MCF 10A (cell line): ENCODE data around the gene EMID1. TPM values are rescaled to one million over a fixed set of nuclear protein-coding genes. Genes with fewer than 3 reads are reported as not detected.
A peak's percentile ranks its signal among the peaks of the same experiment; 100 is the strongest.

Source experiments
- BruUV-seq: library from RNA; stranded (reverse); fragments of 400-500 nt; replicated peaks from 2 replicates; lab custom pipeline; 2021; lab: Mats Ljungman, UMichigan
- CTCF ChIA-PET: fragments of 300-600 bp; sonication (Branson Sonifier 250); formaldehyde crosslinking; extraction: SDS; loops from one replicate; lab custom pipeline; 2021; ENCODE audit warnings: antibody characterized with exemption, inconsistent platforms; lab: Yijun Ruan, JAX
- POLR2A ChIA-PET: fragments of 300-600, 350-650 bp; sonication (Branson Sonifier 250); formaldehyde crosslinking; extraction: SDS; loops from one replicate; lab custom pipeline; 2020; ENCODE audit warnings: antibody characterized with exemption, inconsistent platforms; lab: Yijun Ruan, JAX
- DNase-seq: peaks from one replicate; pipeline ENCODE4 v3.0.0-alpha.2; 2018; ENCODE audit not compliant: unreplicated experiment
- H3K27ac Mint-ChIP-seq: one replicate; pipeline ENCODE4 v1.8.0; 2022; ENCODE audit warnings: mild to moderate bottlenecking, low read depth, mixed read lengths; ENCODE audit not compliant: unreplicated experiment
- H3K27me3 Mint-ChIP-seq: one replicate; pipeline ENCODE4 v1.8.0; 2022; ENCODE audit warnings: mixed read lengths; ENCODE audit not compliant: insufficient read depth, unreplicated experiment
- H3K36me3 Mint-ChIP-seq: one replicate; pipeline ENCODE4 v1.8.0; 2022; ENCODE audit warnings: mild to moderate bottlenecking, moderate library complexity, mixed read lengths; ENCODE audit not compliant: insufficient read depth, unreplicated experiment
- H3K4me1 Mint-ChIP-seq: one replicate; pipeline ENCODE4 v1.8.0; 2022; ENCODE audit warnings: mixed read lengths; ENCODE audit not compliant: insufficient read depth, unreplicated experiment
- H3K4me3 Mint-ChIP-seq: one replicate; pipeline ENCODE4 v1.8.0; 2022; ENCODE audit warnings: mild to moderate bottlenecking, moderate library complexity, mixed read lengths; ENCODE audit not compliant: unreplicated experiment
- H3K9me3 Mint-ChIP-seq: one replicate; pipeline ENCODE4 v1.8.0; 2022; ENCODE audit warnings: mixed read lengths; ENCODE audit not compliant: unreplicated experiment
- CTCF ChIP-seq: fragments of 200-600 bp; IDR thresholded peaks from one replicate; pipeline ENCODE4 v1.8.0; 2022; ENCODE audit warnings: antibody characterized with exemption, mild to moderate bottlenecking; ENCODE audit not compliant: unreplicated experiment
- intact Hi-C: fragments of 100-400 bp; cut with micrococcal nuclease; formaldehyde crosslinking; loops from 2 replicates; pipeline ENCODE4 v1.14.1; 2022
- total RNA-seq: library from RNA; stranded (reverse); gene quantifications from 2 replicates; pipeline ENCODE4 v1.2.3, GENCODE V29; 2022

Gene EMID1
- total RNA-seq, 1 experiment from 2014 or later: not detected

- TF ChIP-seq CTCF: no peak
- BruUV-seq: no TSS peak
- peaks cover 8% of the 10 kb centered on the region for H3K36me3 Mint-ChIP-seq
- peak; percentile 79 for DNase-seq
- POLR2A ChIA-PET: interaction anchor here (0.7 to 3.0 kb wide), 7 partner anchors 14 to 360 kb away, joined by 3 to 11 read pairs (median 4); partner anchors contain the start of genes EWSR1, RHBDD3 and THOC5
- peak overlapping the region; percentile 67 for H3K27ac Mint-ChIP-seq
- CTCF ChIA-PET: no interaction called here
- H3K4me1 Mint-ChIP-seq: peaks cover 19% of the 10 kb centered on the region
- peaks cover 3% of the 10 kb centered on the region for H3K27me3 Mint-ChIP-seq
- H3K9me3 Mint-ChIP-seq: no peaks in the 10 kb centered on the region
- intact Hi-C loops: loop anchor here (10.0 kb wide), 1 partner anchor 76 kb away; the partner anchor contains the start of gene AP1B1
- peak overlapping the region; percentile 88 for H3K4me3 Mint-ChIP-seq
Measured at GRCh38 chr22:29308791-29309262, 103.1 kb downstream of the EMID1 start.

Other genes starting within 250 kb of the EMID1 start
- gene C22orf31, start 144.1 kb upstream of the EMID1 start, total RNA-seq: not detected in 2 replicates
- 3.6 and 4.2 TPM in 2 replicates for gene KREMEN1, start 132.9 kb upstream of the EMID1 start, total RNA-seq
- 32.5 and 48.0 TPM in 2 replicates for gene RHBDD3, start 62.1 kb downstream of the EMID1 start, total RNA-seq
- gene EWSR1, start 62.4 kb downstream of the EMID1 start, total RNA-seq: 403 and 486 TPM in 2 replicates
- 15.3 and 17.2 TPM in 2 replicates for gene GAS2L1, start 100.8 kb downstream of the EMID1 start, total RNA-seq
- gene RASL10A, start 109.8 kb downstream of the EMID1 start, total RNA-seq: 0.52 and 0.82 TPM in 2 replicates
- 67.3 and 69.5 TPM in 2 replicates for gene AP1B1, start 182.7 kb downstream of the EMID1 start, total RNA-seq
- not detected in 2 replicates for gene RFPL1, start 232.7 kb downstream of the EMID1 start, total RNA-seq